Uterus (tissue), 2 donors: ENCODE measurements around the gene RPL22.

Source experiments
- CTCF ChIP-seq, 4 experiments: fragments of 200-600 bp in 2 of 4; fragments of 450-650 bp in 2 of 4; sonication (generic) in 2 of 4; IDR thresholded peaks; one replicate each; pipeline ENCODE4 v1.5.1; 2016 to 2019; ENCODE audit warnings: antibody characterized with exemption in 4 of 4, mild to moderate bottlenecking in 2 of 4, moderate library complexity in 1 of 4
- POLR2A ChIP-seq, 2 donors: fragments of 450-650 bp; IDR thresholded peaks; one replicate each; pipeline ENCODE4 v1.6.1; 2016; ENCODE audit warnings: antibody characterized with exemption in 2 of 2, mild to moderate bottlenecking in 1 of 2, moderate library complexity in 1 of 2

- TF ChIP-seq CTCF (IDR thresholded peaks at IDR 0.05) (no peak), POLR2A (IDR thresholded peaks at IDR 0.05) (no peak)
Measured at GRCh38 chr1:6157132-6157527, 42.3 kb downstream of the RPL22 start.
